Measurements from ENCODE around the gene OR9A2. TPM values are rescaled to one million over a fixed set of nuclear protein-coding genes. Genes with fewer than 3 reads are reported as not detected.

OR9A2 gene
- not detected for polyA plus RNA-seq (ENCODE audit: insufficient read length)
- long read RNA-seq, donor 1 = 0 reads
- long read RNA-seq, donor 2 = 0 reads
- long read RNA-seq, donor 3 = 0 reads
- long read RNA-seq, donor 4 = 0 reads
- long read RNA-seq, donor 5 = 0 reads
- long read RNA-seq, donor 6 = 0 reads
- long read RNA-seq, donor 7 = 0 reads
- long read RNA-seq, donor 8 = 0 reads

DNA sequence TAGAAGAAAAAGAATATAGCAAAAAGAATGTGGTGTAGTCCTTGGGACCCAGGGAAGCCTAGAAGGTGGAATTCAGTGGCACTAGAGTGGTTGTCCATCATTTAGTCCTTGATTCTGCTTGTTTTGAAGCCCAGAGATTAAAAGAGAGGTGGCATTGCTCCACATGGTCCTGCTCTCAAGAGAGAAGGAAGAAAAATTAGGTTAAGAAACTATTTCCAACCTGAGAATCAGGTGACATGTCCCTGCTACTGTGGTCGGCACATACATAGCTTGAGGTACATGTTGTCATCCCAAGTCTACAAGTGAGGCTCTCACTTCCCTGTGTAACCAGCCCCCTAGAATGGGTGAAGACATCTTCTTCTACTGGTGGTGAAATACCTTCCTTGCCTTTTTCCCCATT lies at the start of gene OR9A2:
Gene OR9A2 (minus strand): TSS at position 101 of the 400 bp plus-strand sequence. CDS start 0 bp downstream, at position 101.
- DNase-seq = no peak

DNA sequence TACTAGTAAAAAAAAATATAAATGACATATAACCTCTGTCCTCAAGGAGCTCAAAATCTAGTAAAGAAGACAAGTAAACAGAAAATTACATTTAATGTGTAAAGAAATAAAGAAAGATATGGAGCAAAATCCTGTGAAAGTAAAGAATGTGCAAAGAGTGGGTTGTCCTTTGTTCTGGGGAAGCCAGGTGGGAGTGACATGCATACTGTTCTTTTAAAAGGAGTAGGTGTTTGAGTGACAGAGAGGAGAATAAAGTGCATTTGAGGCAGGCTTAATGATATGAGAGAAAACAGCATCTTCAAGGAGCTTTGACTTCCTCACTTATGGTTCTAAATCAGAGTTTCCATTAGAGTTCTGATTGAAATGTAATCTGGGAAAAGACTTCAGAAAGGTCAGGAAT lies 47.2 kb upstream of the OR9A2 start:
- DNase-seq = no peak

- DNase-seq = no peak
Measured at GRCh38 chr7:143073556-143073955, 46.6 kb upstream of the OR9A2 start.

DNA sequence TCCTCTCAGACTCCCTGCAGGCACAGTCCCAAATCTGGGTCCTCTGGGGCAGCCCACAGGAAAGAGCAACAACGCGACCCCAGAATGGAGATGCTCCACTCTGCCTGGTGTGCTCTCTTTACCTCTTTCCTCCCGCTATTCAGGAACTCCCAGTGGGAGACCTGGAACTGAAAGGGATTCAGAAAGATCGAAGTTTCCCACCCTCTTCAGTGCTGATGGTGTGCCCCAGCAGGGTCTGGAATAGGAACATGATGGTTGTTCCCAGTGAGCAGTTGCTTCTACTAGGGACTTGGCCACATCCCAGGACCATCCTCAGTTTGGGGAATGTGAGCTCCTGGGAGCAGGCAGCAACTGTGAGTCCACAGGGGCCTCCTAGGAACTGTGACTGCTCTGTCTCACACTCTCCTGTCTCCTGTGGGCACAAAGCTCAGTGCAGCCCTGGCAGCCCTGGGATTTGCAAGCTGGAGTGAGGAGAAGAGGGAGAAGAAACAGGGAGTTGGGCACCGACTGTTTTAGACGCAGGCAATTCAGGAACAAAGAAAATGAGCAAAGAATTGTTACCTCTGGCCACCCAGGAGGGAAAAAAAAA lies 43.1 kb upstream of the OR9A2 start:
- no peak for DNase-seq

DNA sequence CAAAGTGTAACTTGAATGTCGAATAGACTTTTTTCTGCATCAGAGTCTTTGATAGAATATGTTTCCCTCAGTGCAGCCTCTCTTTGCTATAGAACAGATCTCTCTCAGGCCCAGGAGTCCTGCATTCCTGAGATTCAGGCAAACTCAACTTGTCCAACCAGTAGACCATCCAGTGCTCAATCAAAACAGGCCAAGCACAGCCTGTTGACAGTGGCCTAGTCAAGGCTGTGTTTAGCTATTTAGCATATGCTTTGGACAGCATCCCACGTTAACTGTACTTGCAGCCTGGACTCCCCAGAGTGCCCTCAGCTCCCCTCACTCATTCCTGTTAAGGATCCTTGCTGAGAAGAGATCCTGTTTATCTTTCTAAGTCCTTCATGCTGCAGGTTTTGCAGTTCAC lies 41.5 kb upstream of the OR9A2 start:
- DNase-seq = no peak

DNA sequence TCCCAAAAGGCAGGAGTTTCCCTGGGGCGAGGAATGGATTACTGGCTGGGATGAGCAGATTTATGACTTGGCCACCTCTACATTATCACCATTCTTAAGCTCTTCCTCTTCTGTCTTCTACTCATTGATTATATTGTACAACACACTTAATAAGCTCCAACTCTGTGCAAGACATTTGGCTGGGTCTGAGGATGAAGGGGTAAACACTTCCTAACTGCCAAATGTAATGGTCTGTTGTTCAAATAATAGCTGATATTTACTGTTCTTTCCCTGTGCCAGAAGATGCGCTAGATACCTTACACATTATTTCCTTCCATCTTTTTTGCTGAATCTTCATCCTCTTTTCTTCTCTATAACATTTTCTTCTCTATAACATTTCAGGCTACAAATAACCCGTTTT lies 36.8 kb upstream of the OR9A2 start:
- DNase-seq = no peak

DNA sequence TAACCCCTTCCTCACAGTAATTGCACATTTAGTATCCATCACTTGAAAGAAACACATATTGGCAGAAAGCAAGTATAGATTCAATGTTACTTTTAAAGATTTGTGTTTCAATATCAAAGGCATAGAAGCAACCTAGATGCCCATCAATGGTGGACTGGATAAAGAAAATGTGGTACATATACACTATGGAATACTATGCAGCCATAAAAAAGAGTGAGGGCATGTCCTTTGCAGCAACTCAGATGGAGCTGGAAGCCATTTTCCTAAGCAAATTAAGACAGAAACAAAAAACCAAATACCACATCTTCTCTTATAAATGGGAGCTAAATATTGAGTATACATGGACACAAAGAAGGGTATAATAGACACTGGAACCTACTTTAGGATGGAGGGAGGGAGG lies 28.8 kb upstream of the OR9A2 start:
- no peak for DNase-seq

DNA sequence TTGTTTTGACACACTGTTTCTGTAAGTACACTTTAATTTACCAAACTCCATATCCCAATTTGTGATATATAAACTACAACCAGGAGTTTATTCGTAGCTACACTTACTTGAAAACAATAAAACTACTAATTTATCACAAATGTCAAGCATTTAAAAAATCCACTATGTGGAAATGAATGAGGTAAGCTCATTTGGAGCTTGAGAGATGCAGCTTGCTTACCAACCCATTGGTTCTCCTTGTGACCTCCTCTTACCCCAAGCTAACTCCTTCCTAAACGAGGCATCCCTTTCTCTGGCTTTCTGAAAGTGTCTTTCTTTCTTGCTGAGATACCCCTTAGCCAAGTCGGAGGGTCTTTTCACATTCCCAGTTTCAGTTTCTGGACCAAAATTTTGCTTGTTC lies 27.7 kb upstream of the OR9A2 start:
- DNase-seq = no peak

- no peak for DNase-seq
Measured at GRCh38 chr7:143052041-143052440, 25.1 kb upstream of the OR9A2 start, which contains the start of gene OR6V1. TSS of gene OR6V1 (plus strand) at chr7:143052341. CDS start at chr7:143052341, 0 bp downstream.

DNA sequence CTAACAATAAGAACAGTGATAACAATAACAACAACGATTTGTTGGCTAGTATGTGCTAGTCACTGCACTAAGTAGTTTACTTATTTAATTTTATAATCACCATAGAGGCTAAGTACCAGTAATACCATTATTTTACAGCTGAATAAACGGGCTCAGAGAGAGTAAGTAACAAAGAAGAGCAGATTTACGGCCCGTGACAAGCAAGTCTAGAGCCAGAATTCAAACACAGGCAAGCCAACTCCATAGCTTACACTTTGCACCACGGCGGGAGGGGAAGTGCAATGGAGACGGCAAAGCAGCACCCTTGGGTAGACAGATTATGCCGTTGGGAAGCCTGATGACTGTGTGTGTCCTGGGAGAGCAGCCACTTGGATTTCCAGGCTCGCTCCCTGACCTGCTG lies 24.0 kb upstream of the OR9A2 start:
- peak; percentile 22 for DNase-seq

GRCh38 chr7:143049362-143049761 lies 22.4 kb upstream of the OR9A2 start:
- DNase-seq = no peak

GRCh38 chr7:143048827-143049226 lies 21.9 kb upstream of the OR9A2 start:
- no peak for DNase-seq

DNA sequence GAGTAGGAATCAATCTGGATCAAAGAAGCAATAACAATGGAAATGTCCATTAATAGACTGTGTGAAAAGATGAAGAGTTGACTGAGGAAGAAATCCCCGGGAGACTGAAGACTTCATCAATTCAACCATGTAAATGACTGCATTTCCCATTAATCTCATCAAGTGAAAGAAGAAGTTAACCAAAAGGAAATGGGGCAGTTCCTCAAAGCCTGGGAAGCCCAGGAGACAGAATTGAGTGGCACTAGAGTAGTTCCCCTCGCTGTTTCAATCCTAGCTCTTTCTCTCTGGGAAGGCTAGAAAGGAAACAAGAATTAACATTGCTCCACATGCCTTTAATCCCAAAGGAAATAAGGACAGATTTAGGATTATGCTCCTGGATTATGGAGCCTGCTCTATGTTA lies 20.4 kb upstream of the OR9A2 start:
- DNase-seq = no peak

DNA sequence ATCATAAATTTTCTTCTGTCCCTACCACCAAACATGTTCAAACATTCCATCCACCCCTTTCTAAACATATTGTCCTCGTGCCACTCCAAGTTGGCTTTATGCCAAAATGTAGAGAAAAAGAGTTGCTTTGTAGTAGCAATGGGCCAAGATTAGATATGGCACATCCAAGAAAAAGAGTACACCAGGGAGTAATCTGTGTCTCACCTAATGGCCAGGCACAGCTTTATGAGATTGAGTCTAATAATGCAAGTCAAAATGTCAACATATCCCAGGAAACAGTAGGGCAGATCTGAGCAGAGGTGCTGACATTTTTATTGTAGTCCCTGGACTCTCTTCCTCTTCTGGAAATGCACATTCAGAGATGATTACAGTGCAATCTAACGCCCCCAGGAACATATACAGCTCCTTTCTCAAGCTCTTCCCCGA lies 19.5 kb upstream of the OR9A2 start:
- DNase-seq = no peak

DNA sequence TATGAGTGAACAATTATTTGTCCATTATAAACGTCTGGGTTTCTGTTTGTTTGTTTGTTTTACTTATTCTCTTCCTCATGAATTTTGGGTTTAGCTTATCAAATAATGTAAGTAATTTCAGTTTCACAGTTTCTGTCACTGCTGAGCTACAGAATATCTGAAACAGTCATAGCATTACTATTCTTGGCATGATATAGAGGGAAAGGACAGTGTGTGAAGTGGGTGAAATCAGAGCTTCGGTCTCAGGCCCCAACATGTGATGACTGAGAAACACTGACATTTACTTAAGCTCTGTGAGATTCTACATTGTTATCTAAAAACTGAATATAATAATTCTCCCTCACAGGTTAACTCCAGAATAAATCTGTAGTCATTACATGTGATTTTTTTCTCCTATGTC lies 16.5 kb upstream of the OR9A2 start:
- no peak for DNase-seq

DNA sequence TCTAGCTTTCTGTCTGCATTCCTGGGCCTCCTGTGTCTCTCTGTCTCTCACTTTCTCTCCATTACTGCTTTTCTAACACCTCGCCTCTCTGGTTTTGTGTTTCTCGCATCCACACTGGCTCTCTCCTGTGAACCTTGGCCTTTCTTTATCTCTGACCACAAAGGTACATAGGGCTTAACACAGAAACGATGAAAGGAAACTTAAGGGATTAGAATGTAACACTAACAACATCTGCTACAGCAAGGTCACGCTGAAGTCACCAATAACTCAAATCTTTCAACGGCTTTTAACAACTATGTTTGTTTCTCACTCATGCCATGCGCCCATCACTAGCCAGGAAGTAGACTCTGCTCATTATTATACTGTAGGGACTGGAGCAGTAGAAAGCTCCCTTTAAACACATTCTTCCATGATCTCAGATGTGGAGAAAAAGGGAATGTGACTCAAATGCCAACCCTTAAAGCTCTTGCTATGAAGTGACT lies 15.9 kb upstream of the OR9A2 start:
- DNase-seq = no peak

- DNase-seq = no peak
Measured at GRCh38 chr7:143042159-143042789, 15.3 kb upstream of the OR9A2 start.

DNA sequence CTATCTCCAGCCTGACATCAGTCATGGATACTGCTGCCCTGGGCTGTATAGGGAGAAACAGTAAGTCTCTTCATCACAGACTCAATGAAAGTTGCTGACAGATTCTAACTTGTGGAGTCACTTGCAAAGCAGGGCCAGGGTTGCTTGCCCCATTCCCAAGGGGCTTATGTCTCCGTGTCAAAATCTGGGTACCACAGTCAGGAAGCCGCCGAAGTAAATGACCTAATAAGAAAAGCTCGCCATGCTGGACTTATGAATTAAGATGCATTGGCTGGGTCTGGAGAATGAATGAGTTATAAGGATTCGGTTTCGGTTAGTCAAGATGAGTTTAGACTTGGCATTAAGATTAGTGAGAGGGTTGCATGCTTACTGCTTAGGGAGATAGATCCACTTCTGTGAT lies 14.4 kb upstream of the OR9A2 start:
- no peak for DNase-seq

- DNase-seq = no peak
Measured at GRCh38 chr7:143040209-143040715, 13.3 kb upstream of the OR9A2 start.

GRCh38 chr7:143038635-143039034 lies 11.7 kb upstream of the OR9A2 start:
- DNase-seq = no peak

GRCh38 chr7:143027683-143028082 lies 751 bp upstream of the OR9A2 start:
- DNase-seq = no peak

- no peak for DNase-seq
Measured at GRCh38 chr7:143025371-143025770, 1.6 kb downstream of the OR9A2 start.

GRCh38 chr7:143023047-143023446 lies 3.9 kb downstream of the OR9A2 start:
- no peak for DNase-seq
